H9 (cell line): ENCODE measurements around the gene THSD4. TPM values are rescaled to one million over a fixed set of nuclear protein-coding genes. Genes with fewer than 3 reads are reported as not detected.

Source experiments
- DNase-seq: peaks from one replicate; pipeline ENCODE4 v3.0.0-alpha.2; 2017
- H2AFZ ChIP-seq: one replicate; pipeline ENCODE4 v1.6.1; 2013; ENCODE audit warnings: mild to moderate bottlenecking, low read length, control low read depth, moderate library complexity
- H2AK5ac ChIP-seq: 2 replicates; pipeline ENCODE4 v1.6.1; 2013; ENCODE audit warnings: low read length, control low read depth, mixed read lengths; ENCODE audit not compliant: insufficient read length
- H2BK120ac ChIP-seq: one replicate; pipeline ENCODE4 v1.6.1; 2013; ENCODE audit warnings: low read depth, mild to moderate bottlenecking, low read length, control low read depth, inconsistent platforms; ENCODE audit not compliant: poor library complexity, severe bottlenecking
- H2BK12ac ChIP-seq: 2 replicates; pipeline ENCODE4 v1.6.1; 2013; ENCODE audit warnings: low read length, control low read depth, mixed read lengths, low read depth; ENCODE audit not compliant: insufficient read length
- H2BK15ac ChIP-seq: 2 replicates; pipeline ENCODE4 v1.6.1; 2013; ENCODE audit warnings: low read depth, low read length, control low read depth
- H2BK20ac ChIP-seq: one replicate; pipeline ENCODE4 v1.6.1; 2013; ENCODE audit warnings: low read depth, mild to moderate bottlenecking, low read length, control low read depth, inconsistent platforms; ENCODE audit not compliant: poor library complexity, severe bottlenecking
- H2BK5ac ChIP-seq: 2 replicates; pipeline ENCODE4 v1.6.1; 2013; ENCODE audit warnings: low read length, control low read depth, mixed read lengths; ENCODE audit not compliant: insufficient read length
- H3K14ac ChIP-seq: 2 replicates; pipeline ENCODE4 v1.6.1; 2013; ENCODE audit warnings: low read length, control low read depth; ENCODE audit not compliant: insufficient read depth
- H3K18ac ChIP-seq: 2 replicates; pipeline ENCODE4 v1.6.1; 2013; ENCODE audit warnings: low read depth, mild to moderate bottlenecking, mixed read lengths, low read length, control low read depth; ENCODE audit not compliant: insufficient read length
- H3K23ac ChIP-seq: 2 replicates; pipeline ENCODE4 v1.6.1; 2013; ENCODE audit warnings: low read length, control low read depth, mixed read lengths, low read depth; ENCODE audit not compliant: insufficient read length
- H3K23me2 ChIP-seq: 2 replicates; pipeline ENCODE4 v1.6.1; 2013; ENCODE audit warnings: low read depth, mild to moderate bottlenecking, mixed read lengths, low read length, control low read depth; ENCODE audit not compliant: insufficient read length, poor library complexity, severe bottlenecking
- H3K27ac ChIP-seq: 2 replicates; pipeline ENCODE4 v1.5.1; 2013; ENCODE audit warnings: low read length, control low read depth, mixed read lengths, low read depth; ENCODE audit not compliant: insufficient read length
- H3K27me3 ChIP-seq: 2 replicates; pipeline ENCODE4 v1.6.1; 2013; ENCODE audit warnings: low read length, control low read depth, inconsistent platforms; ENCODE audit not compliant: insufficient read depth
- H3K4ac ChIP-seq: 2 replicates; pipeline ENCODE4 v1.6.1; 2013; ENCODE audit warnings: low read depth, mild to moderate bottlenecking, control low read depth, inconsistent platforms, low read length, moderate library complexity
- H3K4me1 ChIP-seq: 2 replicates; pipeline ENCODE4 v1.6.1; 2013; ENCODE audit warnings: low read length, control low read depth, inconsistent platforms; ENCODE audit not compliant: insufficient read depth
- H3K4me2 ChIP-seq: 2 replicates; pipeline ENCODE4 v1.6.1; 2013; ENCODE audit warnings: low read length, control low read depth, mixed read lengths; ENCODE audit not compliant: insufficient read length, insufficient read depth
- H3K56ac ChIP-seq: 2 replicates; pipeline ENCODE4 v1.6.1; 2013; ENCODE audit warnings: low read depth, mild to moderate bottlenecking, mixed read lengths, low read length, control low read depth; ENCODE audit not compliant: insufficient read length
- H3K79me1 ChIP-seq: 2 replicates; pipeline ENCODE4 v1.6.1; 2013; ENCODE audit warnings: low read depth, mild to moderate bottlenecking, moderate library complexity, low read length, control low read depth, inconsistent platforms; ENCODE audit not compliant: insufficient read depth, poor library complexity, severe bottlenecking
- H3K79me2 ChIP-seq: 2 replicates; pipeline ENCODE4 v1.6.1; 2013; ENCODE audit warnings: low read length, control low read depth, inconsistent platforms; ENCODE audit not compliant: insufficient read depth
- H3K9ac ChIP-seq: 2 replicates; pipeline ENCODE4 v1.6.1; 2013; ENCODE audit warnings: low read length, control low read depth, mixed read lengths; ENCODE audit not compliant: insufficient read length; ENCODE audit errors: extremely low read depth
- H3K9me3 ChIP-seq: one replicate; pipeline ENCODE4 v1.6.1; 2013; ENCODE audit warnings: low read depth, low read length, inconsistent platforms; ENCODE audit not compliant: control insufficient read depth
- H3T11ph ChIP-seq: one replicate; pipeline ENCODE4 v1.6.1; 2013; ENCODE audit warnings: mild to moderate bottlenecking, low read length, control low read depth, inconsistent platforms
- H4K20me1 ChIP-seq: one replicate; pipeline ENCODE4 v1.6.1; 2013; ENCODE audit not compliant: control insufficient read depth, insufficient read length, insufficient read depth
- H4K5ac ChIP-seq: 2 replicates; pipeline ENCODE4 v1.6.1; 2013; ENCODE audit warnings: low read depth, mild to moderate bottlenecking, mixed read lengths, low read length, control low read depth; ENCODE audit not compliant: insufficient read length
- H4K8ac ChIP-seq: replicated peaks from 2 replicates; pipeline ENCODE4 v1.6.1; 2013; ENCODE audit warnings: low read length, control low read depth, mixed read lengths, low read depth; ENCODE audit not compliant: insufficient read length
- H4K91ac ChIP-seq: 2 replicates; pipeline ENCODE4 v1.6.1; 2013; ENCODE audit warnings: low read depth, mild to moderate bottlenecking, moderate library complexity, mixed read lengths, low read length, control low read depth; ENCODE audit not compliant: insufficient read length
- H3K27ac Mint-ChIP-seq, 3 experiments: 2 replicates in 2 of 3; 3 replicates in 1 of 3; pipeline ENCODE4 v1.8.0; 2020 to 2021; ENCODE audit warnings: mixed read lengths in 3 of 3, mild to moderate bottlenecking in 1 of 3, moderate library complexity in 1 of 3
- H3K27me3 Mint-ChIP-seq: 2 replicates; pipeline ENCODE4 v1.8.0; 2021; ENCODE audit warnings: low read depth, mild to moderate bottlenecking, moderate library complexity, mixed read lengths
- H3K36me3 Mint-ChIP-seq, 3 experiments: 2 replicates in 2 of 3; 3 replicates in 1 of 3; pipeline ENCODE4 v1.8.0; 2020 to 2021; ENCODE audit warnings: low read depth in 3 of 3, mixed read lengths in 3 of 3; ENCODE audit not compliant: insufficient read depth in 1 of 3
- H3K4me1 Mint-ChIP-seq, 2 experiments: 2 replicates each; pipeline ENCODE4 v1.8.0; 2020; ENCODE audit warnings: mixed read lengths in 2 of 2
- H3K4me3 Mint-ChIP-seq, 2 experiments: 2 replicates in 1 of 2; 3 replicates in 1 of 2; pipeline ENCODE4 v1.8.0; 2020 to 2021; ENCODE audit warnings: mild to moderate bottlenecking in 2 of 2, mixed read lengths in 2 of 2, moderate library complexity in 1 of 2
- H3K9me3 Mint-ChIP-seq, 2 experiments: 2 replicates in 1 of 2; 3 replicates in 1 of 2; pipeline ENCODE4 v1.8.0; 2020; ENCODE audit warnings: mild to moderate bottlenecking in 2 of 2, mixed read lengths in 2 of 2, moderate library complexity in 1 of 2
- WGBS: extraction: QIAGEN DNeasy Blood & Tissue Kit; methylation state at CpG from one replicate; pipeline ENCODE4 v1.1.7; 2013; ENCODE audit warnings: missing lambda C conversion rate, low lambda C conversion rate, mixed read lengths; ENCODE audit not compliant: insufficient read length; ENCODE audit errors: extremely low coverage; 5-methylcytosine and 5-hydroxymethylcytosine counted together
- total RNA-seq: library from RNA; stranded (reverse); gene quantifications from 2 replicates; pipeline ENCODE4 v1.2.1, GENCODE V29; 2021
- TF ChIP-seq, protein P1 (sequence below): fragments of 200-600 bp; sonication (generic); conservative IDR thresholded peaks from 3 replicates; pipeline ENCODE4 v1.8.0; 2021; ENCODE audit warnings: antibody characterized with exemption, mild to moderate bottlenecking

Gene THSD4
- total RNA-seq, 1 experiment from 2014 or later = 5.5 TPM

DNA sequence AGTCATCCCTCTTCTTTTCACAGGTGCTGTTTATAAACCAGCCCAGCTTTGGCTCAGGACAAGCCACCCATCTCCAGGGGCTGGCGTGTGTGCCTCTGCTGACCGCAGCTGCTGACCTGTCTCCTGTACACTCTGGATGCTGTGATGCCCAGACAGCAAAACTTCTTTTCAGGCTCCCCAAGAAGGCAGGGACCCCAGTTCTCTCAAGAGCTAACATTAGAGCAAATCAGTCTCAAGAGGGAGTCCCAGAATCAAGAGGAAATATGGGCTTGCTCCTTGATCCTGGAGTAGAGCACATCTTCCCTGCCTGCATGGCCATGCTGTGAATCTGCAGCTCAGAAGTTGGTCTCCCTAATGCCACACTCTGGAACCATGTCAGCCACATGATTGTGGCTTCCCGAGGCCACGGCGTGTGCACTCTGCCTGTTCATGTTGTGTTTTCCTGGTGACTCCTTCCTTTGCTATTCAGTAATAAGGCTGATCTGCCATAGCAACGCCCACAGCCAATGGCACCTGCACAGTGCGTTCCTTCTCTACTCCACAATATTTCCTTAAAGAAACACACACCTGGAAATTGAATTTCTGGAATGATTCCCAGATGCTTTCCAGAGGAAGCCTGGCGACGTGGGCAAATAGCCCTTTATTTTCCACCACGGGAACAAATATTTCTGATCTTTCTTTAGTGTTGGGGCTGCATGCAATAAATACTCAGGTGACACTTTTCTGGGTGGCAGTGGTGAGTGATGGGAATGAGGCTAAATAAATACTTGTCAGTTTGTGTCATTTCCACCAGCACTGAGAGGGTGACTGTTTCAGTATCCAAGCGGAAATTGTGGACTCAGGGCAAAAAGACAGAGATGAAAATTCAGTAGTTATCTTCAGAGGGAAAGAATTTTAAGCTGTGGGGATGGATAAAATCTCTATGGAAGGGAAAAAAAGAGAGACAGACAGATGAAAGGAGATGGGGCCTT is 21.9 kb upstream of the THSD4 start:
- Histone ChIP-seq H3K79me2 (no peaks in the 10 kb centered on the region), H4K91ac (no peak overlapping the region), H2BK20ac (no peak overlapping the region), H4K20me1 (no peaks in the 10 kb centered on the region), H2BK12ac (no peak overlapping the region), H2BK15ac (no peak overlapping the region), H2AFZ (no peak overlapping the region), H4K5ac (no peak overlapping the region), H4K8ac (no peak overlapping the region), H3K27ac (no peak overlapping the region), H2BK5ac (no peak overlapping the region), H3K18ac (no peak overlapping the region), H3K4me1 (no peaks in the 10 kb centered on the region), H2BK120ac (no peak overlapping the region), H3T11ph (no peak overlapping the region), H3K56ac (no peak overlapping the region), H3K9ac (no peak overlapping the region), H3K14ac (peak overlapping the region; percentile 61; the same call in 1 of the 2 replicates), H3K9me3 (no peaks in the 10 kb centered on the region), H3K4ac (no peak overlapping the region), H3K4me2 (no peak overlapping the region), H3K23me2 (no peaks in the 10 kb centered on the region), H3K27me3 (no peaks in the 10 kb centered on the region), H2AK5ac (no peak overlapping the region), H3K23ac (no peak overlapping the region), H3K79me1 (no peaks in the 10 kb centered on the region)
- no peak for DNase-seq
- no CpG with 5 or more reads among the region's 11 CpGs for WGBS
- Mint-ChIP-seq H3K36me3 (peaks cover 0 to 1% (median 0%) of the 10 kb centered on the region in 3 experiments; a peak in 2 of 7 replicates), H3K9me3 (peaks cover 7 to 8% of the 10 kb centered on the region in 2 experiments), H3K4me3 (no peak overlapping the region), H3K27me3 (peaks cover 55% of the 10 kb centered on the region), H3K4me1 (no peaks in the 10 kb centered on the region; a peak in 1 of 4 replicates), H3K27ac (no peak overlapping the region; a peak in 1 of 7 replicates)
- TF ChIP-seq, protein P1, sequence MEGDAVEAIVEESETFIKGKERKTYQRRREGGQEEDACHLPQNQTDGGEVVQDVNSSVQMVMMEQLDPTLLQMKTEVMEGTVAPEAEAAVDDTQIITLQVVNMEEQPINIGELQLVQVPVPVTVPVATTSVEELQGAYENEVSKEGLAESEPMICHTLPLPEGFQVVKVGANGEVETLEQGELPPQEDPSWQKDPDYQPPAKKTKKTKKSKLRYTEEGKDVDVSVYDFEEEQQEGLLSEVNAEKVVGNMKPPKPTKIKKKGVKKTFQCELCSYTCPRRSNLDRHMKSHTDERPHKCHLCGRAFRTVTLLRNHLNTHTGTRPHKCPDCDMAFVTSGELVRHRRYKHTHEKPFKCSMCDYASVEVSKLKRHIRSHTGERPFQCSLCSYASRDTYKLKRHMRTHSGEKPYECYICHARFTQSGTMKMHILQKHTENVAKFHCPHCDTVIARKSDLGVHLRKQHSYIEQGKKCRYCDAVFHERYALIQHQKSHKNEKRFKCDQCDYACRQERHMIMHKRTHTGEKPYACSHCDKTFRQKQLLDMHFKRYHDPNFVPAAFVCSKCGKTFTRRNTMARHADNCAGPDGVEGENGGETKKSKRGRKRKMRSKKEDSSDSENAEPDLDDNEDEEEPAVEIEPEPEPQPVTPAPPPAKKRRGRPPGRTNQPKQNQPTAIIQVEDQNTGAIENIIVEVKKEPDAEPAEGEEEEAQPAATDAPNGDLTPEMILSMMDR = no peak
